ENCODE data around the gene DAZAP1.

DNA sequence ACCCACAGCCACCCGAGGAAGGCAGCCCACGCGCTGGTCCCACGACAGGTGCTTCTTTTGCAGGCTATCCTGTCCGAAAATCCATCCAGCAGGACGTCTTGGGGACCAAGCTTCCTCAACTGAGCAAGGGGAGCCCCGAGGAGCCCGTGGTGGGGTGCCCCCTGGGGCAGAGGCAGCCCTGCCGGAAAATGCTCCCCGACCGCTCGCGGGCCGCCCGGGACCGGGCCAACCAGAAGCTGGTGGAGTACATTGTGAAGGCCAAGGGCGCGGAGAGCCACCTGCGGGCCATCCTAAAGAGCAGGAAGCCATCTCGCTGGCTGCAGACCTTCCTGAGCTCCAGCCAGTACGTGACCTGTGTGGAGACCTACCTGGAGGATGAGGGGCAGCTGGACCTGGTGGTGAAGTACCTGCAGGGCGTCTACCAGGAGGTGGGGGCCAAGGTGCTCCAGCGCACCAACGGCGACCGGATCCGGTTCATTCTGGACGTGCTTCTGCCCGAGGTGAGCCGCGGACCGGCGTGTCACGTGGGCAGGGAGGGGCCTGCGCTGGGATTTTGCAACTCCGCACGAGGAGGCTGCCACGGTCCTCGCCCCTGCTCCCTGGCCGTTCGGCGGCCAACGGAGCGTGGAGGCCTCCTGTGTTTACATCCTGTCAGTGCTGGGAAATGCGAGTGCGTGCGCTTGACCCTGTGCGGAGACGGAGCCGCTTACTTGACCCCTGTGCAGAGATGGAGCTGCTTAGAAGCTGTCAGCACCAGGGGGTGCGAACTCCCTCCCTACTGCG, 36.6 kb upstream of the DAZAP1 start:
- TF ChIP-seq, protein P1, sequence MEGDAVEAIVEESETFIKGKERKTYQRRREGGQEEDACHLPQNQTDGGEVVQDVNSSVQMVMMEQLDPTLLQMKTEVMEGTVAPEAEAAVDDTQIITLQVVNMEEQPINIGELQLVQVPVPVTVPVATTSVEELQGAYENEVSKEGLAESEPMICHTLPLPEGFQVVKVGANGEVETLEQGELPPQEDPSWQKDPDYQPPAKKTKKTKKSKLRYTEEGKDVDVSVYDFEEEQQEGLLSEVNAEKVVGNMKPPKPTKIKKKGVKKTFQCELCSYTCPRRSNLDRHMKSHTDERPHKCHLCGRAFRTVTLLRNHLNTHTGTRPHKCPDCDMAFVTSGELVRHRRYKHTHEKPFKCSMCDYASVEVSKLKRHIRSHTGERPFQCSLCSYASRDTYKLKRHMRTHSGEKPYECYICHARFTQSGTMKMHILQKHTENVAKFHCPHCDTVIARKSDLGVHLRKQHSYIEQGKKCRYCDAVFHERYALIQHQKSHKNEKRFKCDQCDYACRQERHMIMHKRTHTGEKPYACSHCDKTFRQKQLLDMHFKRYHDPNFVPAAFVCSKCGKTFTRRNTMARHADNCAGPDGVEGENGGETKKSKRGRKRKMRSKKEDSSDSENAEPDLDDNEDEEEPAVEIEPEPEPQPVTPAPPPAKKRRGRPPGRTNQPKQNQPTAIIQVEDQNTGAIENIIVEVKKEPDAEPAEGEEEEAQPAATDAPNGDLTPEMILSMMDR (optimal IDR thresholded peaks at IDR 0.05 in 1 of 3, IDR thresholded peaks at IDR 0.05 in 1 of 3, conservative IDR thresholded peaks at IDR 0.05 in 1 of 3; ENCODE audit: extremely low read depth in 1 of 3, insufficient read depth in 2 of 3, low read length in 3 of 3), result no peak
- TF ChIP-seq EZH2 (IDR thresholded peaks at IDR 0.05; ENCODE audit: low read length), result no peak

Measured in keratinocyte (primary cell).